Caco-2 (cell line): ENCODE data around the gene PALB2. TPM values are rescaled to one million over a fixed set of nuclear protein-coding genes. Genes with fewer than 3 reads are reported as not detected.

Experiments used
- BruUV-seq: library from RNA; stranded (reverse); fragments of 400-500 nt; replicated peaks from 2 replicates; lab custom pipeline; 2021; lab: Mats Ljungman, UMichigan
- CTCF ChIA-PET: fragments of 300-600 bp; sonication (Branson Sonifier 250); formaldehyde crosslinking; loops from one replicate; lab custom pipeline; 2022; ENCODE audit warnings: antibody characterized with exemption; lab: Charles Lee
- POLR2A ChIA-PET: fragments of 300-600 bp; sonication (Branson Sonifier 250); formaldehyde crosslinking; loops from one replicate; lab custom pipeline; 2022; ENCODE audit warnings: antibody characterized with exemption; lab: Charles Lee
- DNase-seq, 2 experiments: peaks; one replicate each; pipeline versions ENCODE4 v3.0.0 to v3.0.0-alpha.2; 2020 to 2022
- H3K27me3 ChIP-seq: replicated peaks from 2 replicates; pipeline ENCODE4 v1.6.0; 2011; ENCODE audit warnings: low read length; ENCODE audit not compliant: control insufficient read depth, insufficient read depth
- H3K36me3 ChIP-seq: 2 replicates; pipeline ENCODE4 v1.5.1; 2011; ENCODE audit warnings: low read length; ENCODE audit not compliant: control insufficient read depth, insufficient read depth
- H3K4me1 ChIP-seq: fragments of 250-450 bp; sonication (Bioruptor Pico); 2 replicates; pipeline ENCODE4 v1.5.1; 2020; ENCODE audit warnings: mild to moderate bottlenecking
- H3K4me3 ChIP-seq: 2 replicates; pipeline ENCODE4 v1.5.1; 2011; ENCODE audit warnings: low read depth, mild to moderate bottlenecking, control low read depth, low read length
- H3K9me3 ChIP-seq: fragments of 250-450 bp; sonication (Bioruptor Pico); 2 replicates; pipeline ENCODE4 v1.5.1; 2020; ENCODE audit warnings: mild to moderate bottlenecking, moderate library complexity
- H3K27ac Mint-ChIP-seq: one replicate; pipeline ENCODE4 v1.8.0; 2022; ENCODE audit warnings: mixed read lengths; ENCODE audit not compliant: unreplicated experiment
- H3K27me3 Mint-ChIP-seq: one replicate; pipeline ENCODE4 v1.8.0; 2022; ENCODE audit warnings: mixed read lengths; ENCODE audit not compliant: insufficient read depth, unreplicated experiment
- H3K36me3 Mint-ChIP-seq: one replicate; pipeline ENCODE4 v1.8.0; 2022; ENCODE audit warnings: mild to moderate bottlenecking, mixed read lengths; ENCODE audit not compliant: insufficient read depth, unreplicated experiment
- H3K4me1 Mint-ChIP-seq: one replicate; pipeline ENCODE4 v1.8.0; 2022; ENCODE audit warnings: low read depth, mixed read lengths; ENCODE audit not compliant: unreplicated experiment
- H3K4me3 Mint-ChIP-seq: one replicate; pipeline ENCODE4 v1.8.0; 2022; ENCODE audit warnings: mild to moderate bottlenecking, moderate library complexity, mixed read lengths; ENCODE audit not compliant: unreplicated experiment
- H3K9me3 Mint-ChIP-seq: one replicate; pipeline ENCODE4 v1.8.0; 2022; ENCODE audit warnings: mixed read lengths; ENCODE audit not compliant: unreplicated experiment
- intact Hi-C: fragments of 100-400 bp; cut with micrococcal nuclease; formaldehyde crosslinking; loops from one replicate; pipeline ENCODE4 v1.10.0; 2022; ENCODE audit not compliant: unreplicated experiment
- total RNA-seq: library from RNA; stranded (reverse); gene quantifications from 2 replicates; pipeline ENCODE4 v1.2.3, GENCODE V29; 2022
- TF ChIP-seq, protein P1 (sequence below), 2 experiments: fragments of 200-600 bp in 1 of 2; IDR thresholded peaks; 1 replicate in 1 of 2; 2 replicates in 1 of 2; pipeline versions ENCODE4 v1.5.1 to v1.8.0; 2011 to 2022; ENCODE audit warnings: antibody characterized with exemption in 1 of 2, control low read depth in 1 of 2, inconsistent platforms in 1 of 2, low read depth in 1 of 2, low read length in 1 of 2, mild to moderate bottlenecking in 1 of 2, moderate library complexity in 1 of 2; ENCODE audit not compliant: insufficient read depth in 1 of 2, severe bottlenecking in 1 of 2, unreplicated experiment in 1 of 2

PALB2 gene
- total RNA-seq, 1 experiment from 2014 or later: 20.5 TPM

DNA sequence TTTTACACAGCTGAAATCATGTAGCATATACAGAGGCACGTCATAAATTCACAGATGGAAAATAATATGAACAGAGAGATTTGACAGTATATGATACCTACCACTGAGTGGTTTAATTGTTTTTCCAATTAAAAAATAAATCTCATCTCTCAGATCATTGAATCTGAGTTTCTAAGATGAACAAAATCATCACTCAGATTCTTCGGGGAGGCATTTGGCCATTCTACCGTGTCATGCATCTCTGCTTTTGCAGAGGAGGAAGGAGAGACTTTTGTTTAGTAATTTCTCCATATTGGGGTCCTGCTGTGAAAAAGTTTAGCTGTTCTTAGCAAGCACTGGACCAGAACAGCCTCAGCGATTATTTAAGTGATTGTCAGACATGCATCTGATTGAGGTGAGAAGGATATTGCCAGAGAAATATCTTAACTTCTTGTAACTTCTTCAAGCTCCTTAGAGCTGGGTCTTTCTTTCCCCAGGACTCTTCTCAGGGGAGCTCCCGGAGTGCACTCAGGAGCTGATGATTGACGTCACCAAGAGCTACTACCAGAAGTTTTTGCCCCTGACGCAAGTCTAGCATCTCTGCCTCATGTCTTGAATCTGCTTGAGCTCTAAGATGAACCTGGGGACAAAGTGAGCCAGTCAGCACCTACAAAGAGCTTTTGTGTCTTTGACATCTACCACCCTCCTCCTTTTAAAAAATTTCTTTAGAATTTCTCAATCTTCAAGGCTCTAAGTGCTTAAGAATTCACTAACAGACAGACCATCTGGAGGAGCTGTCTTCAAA lies 25.7 kb upstream of the PALB2 start:
- peaks cover 79% of the 10 kb centered on the region for H3K36me3 Mint-ChIP-seq
- BruUV-seq: no TSS peak

DNA sequence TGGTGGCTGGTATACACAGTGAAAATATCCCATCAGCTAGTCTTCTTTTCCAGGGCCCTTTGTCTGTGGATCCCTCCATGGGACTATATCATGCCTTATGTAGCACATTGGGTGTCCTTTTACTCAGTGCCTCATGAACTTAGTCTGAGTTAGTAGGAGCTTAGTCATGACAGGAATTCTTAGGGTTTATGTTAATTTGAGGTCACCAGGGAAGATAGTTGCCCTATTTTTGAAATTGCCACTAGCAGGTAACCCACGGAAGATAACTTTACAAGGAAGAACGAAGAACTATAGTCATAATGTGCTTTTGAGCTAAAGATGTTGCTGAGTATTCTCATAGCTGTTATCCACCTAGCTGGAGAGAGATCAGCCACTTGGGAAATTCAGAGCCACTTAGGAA lies 22.8 kb upstream of the PALB2 start:
- Mint-ChIP-seq H3K9me3 (no peaks in the 10 kb centered on the region), H3K36me3 (peaks cover 88% of the 10 kb centered on the region), H3K4me3 (no peak overlapping the region), H3K4me1 (no peaks in the 10 kb centered on the region), H3K27me3 (no peaks in the 10 kb centered on the region), H3K27ac (no peak overlapping the region)
- no peaks in the 10 kb centered on the region for H3K27me3 ChIP-seq
- POLR2A ChIA-PET: no interaction called here
- no peak overlapping the region for H3K4me3 ChIP-seq
- DNase-seq: no peak
- peaks cover 2% of the 10 kb centered on the region; the same call in 1 of the 2 replicates for H3K36me3 ChIP-seq
- intact Hi-C loops: no loop called here
- H3K9me3 ChIP-seq: no peaks in the 10 kb centered on the region
- no TSS peak for BruUV-seq
- TF ChIP-seq, protein P1, sequence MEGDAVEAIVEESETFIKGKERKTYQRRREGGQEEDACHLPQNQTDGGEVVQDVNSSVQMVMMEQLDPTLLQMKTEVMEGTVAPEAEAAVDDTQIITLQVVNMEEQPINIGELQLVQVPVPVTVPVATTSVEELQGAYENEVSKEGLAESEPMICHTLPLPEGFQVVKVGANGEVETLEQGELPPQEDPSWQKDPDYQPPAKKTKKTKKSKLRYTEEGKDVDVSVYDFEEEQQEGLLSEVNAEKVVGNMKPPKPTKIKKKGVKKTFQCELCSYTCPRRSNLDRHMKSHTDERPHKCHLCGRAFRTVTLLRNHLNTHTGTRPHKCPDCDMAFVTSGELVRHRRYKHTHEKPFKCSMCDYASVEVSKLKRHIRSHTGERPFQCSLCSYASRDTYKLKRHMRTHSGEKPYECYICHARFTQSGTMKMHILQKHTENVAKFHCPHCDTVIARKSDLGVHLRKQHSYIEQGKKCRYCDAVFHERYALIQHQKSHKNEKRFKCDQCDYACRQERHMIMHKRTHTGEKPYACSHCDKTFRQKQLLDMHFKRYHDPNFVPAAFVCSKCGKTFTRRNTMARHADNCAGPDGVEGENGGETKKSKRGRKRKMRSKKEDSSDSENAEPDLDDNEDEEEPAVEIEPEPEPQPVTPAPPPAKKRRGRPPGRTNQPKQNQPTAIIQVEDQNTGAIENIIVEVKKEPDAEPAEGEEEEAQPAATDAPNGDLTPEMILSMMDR (IDR thresholded peaks at IDR 0.05; ENCODE audit: insufficient read depth in 1 of 2, low read depth in 1 of 2, low read length in 1 of 2, severe bottlenecking in 1 of 2, unreplicated experiment in 1 of 2): no peak
- CTCF ChIA-PET: no interaction called here
- no peaks in the 10 kb centered on the region for H3K4me1 ChIP-seq

More for the DNA sequence above, 25.7 kb upstream of the PALB2 start:
- DNase-seq: no peak
- TF ChIP-seq, protein P1 (IDR thresholded peaks at IDR 0.05; ENCODE audit: insufficient read depth in 1 of 2, low read depth in 1 of 2, low read length in 1 of 2, severe bottlenecking in 1 of 2, unreplicated experiment in 1 of 2): no peak
- no peak overlapping the region for H3K4me3 ChIP-seq
- H3K4me1 ChIP-seq: no peaks in the 10 kb centered on the region
- POLR2A ChIA-PET: interaction anchor here (1.0 kb wide), 1 partner anchor 11 kb away, joined by 3 read pairs; no protein-coding TSS in a partner anchor
- no peaks in the 10 kb centered on the region for H3K9me3 Mint-ChIP-seq
- peaks cover 6% of the 10 kb centered on the region for H3K36me3 ChIP-seq
- H3K9me3 ChIP-seq: no peaks in the 10 kb centered on the region
- H3K4me1 Mint-ChIP-seq: no peaks in the 10 kb centered on the region
- H3K27me3 ChIP-seq: no peaks in the 10 kb centered on the region
- CTCF ChIA-PET: no interaction called here
- intact Hi-C loops: no loop called here
- H3K27me3 Mint-ChIP-seq: no peaks in the 10 kb centered on the region
- no peak overlapping the region for H3K27ac Mint-ChIP-seq
- H3K4me3 Mint-ChIP-seq: no peak overlapping the region

GRCh38 chr16:23651943-23652468 lies 10.9 kb upstream of the PALB2 start:
- TF ChIP-seq, protein P1 (IDR thresholded peaks at IDR 0.05; ENCODE audit: insufficient read depth in 1 of 2, low read depth in 1 of 2, low read length in 1 of 2, severe bottlenecking in 1 of 2, unreplicated experiment in 1 of 2): no peak
- BruUV-seq: no TSS peak
- Histone ChIP-seq H3K27me3 (no peaks in the 10 kb centered on the region), H3K9me3 (no peaks in the 10 kb centered on the region), H3K4me3 (no peak overlapping the region), H3K36me3 (no peaks in the 10 kb centered on the region; the same call in 1 of the 2 replicates), H3K4me1 (no peaks in the 10 kb centered on the region)
- no peak overlapping the region for H3K4me3 Mint-ChIP-seq
- DNase-seq: no peak
- intact Hi-C loops: no loop called here
- ChIA-PET CTCF (no interaction called here), POLR2A (no interaction called here)
- H3K4me1 Mint-ChIP-seq: no peaks in the 10 kb centered on the region
- no peaks in the 10 kb centered on the region for H3K27me3 Mint-ChIP-seq
- no peaks in the 10 kb centered on the region for H3K9me3 Mint-ChIP-seq
- H3K27ac Mint-ChIP-seq: no peak overlapping the region
- peaks cover 41% of the 10 kb centered on the region for H3K36me3 Mint-ChIP-seq
